MCF 10A (cell line): Measurements from ENCODE around the gene SBF2. TPM values are rescaled to one million over a fixed set of nuclear protein-coding genes. Genes with fewer than 3 reads are reported as not detected.

ENCODE experiments used
- BruUV-seq: library from RNA; stranded (reverse); fragments of 400-500 nt; replicated peaks from 2 replicates; lab custom pipeline; 2021; lab: Mats Ljungman, UMichigan
- CTCF ChIA-PET: fragments of 300-600 bp; sonication (Branson Sonifier 250); formaldehyde crosslinking; extraction: SDS; loops from one replicate; lab custom pipeline; 2021; ENCODE audit warnings: antibody characterized with exemption, inconsistent platforms; lab: Yijun Ruan, JAX
- POLR2A ChIA-PET: fragments of 300-600, 350-650 bp; sonication (Branson Sonifier 250); formaldehyde crosslinking; extraction: SDS; loops from one replicate; lab custom pipeline; 2020; ENCODE audit warnings: antibody characterized with exemption, inconsistent platforms; lab: Yijun Ruan, JAX
- DNase-seq: peaks from one replicate; pipeline ENCODE4 v3.0.0-alpha.2; 2018; ENCODE audit not compliant: unreplicated experiment
- H3K27ac Mint-ChIP-seq: one replicate; pipeline ENCODE4 v1.8.0; 2022; ENCODE audit warnings: mild to moderate bottlenecking, low read depth, mixed read lengths; ENCODE audit not compliant: unreplicated experiment
- H3K27me3 Mint-ChIP-seq: one replicate; pipeline ENCODE4 v1.8.0; 2022; ENCODE audit warnings: mixed read lengths; ENCODE audit not compliant: insufficient read depth, unreplicated experiment
- H3K36me3 Mint-ChIP-seq: one replicate; pipeline ENCODE4 v1.8.0; 2022; ENCODE audit warnings: mild to moderate bottlenecking, moderate library complexity, mixed read lengths; ENCODE audit not compliant: insufficient read depth, unreplicated experiment
- H3K4me1 Mint-ChIP-seq: one replicate; pipeline ENCODE4 v1.8.0; 2022; ENCODE audit warnings: mixed read lengths; ENCODE audit not compliant: insufficient read depth, unreplicated experiment
- H3K4me3 Mint-ChIP-seq: one replicate; pipeline ENCODE4 v1.8.0; 2022; ENCODE audit warnings: mild to moderate bottlenecking, moderate library complexity, mixed read lengths; ENCODE audit not compliant: unreplicated experiment
- H3K9me3 Mint-ChIP-seq: one replicate; pipeline ENCODE4 v1.8.0; 2022; ENCODE audit warnings: mixed read lengths; ENCODE audit not compliant: unreplicated experiment
- intact Hi-C: fragments of 100-400 bp; cut with micrococcal nuclease; formaldehyde crosslinking; loops from 2 replicates; pipeline ENCODE4 v1.14.1; 2022
- total RNA-seq: library from RNA; stranded (reverse); gene quantifications from 2 replicates; pipeline ENCODE4 v1.2.3, GENCODE V29; 2022
- TF ChIP-seq, protein P1 (sequence below): fragments of 200-600 bp; IDR thresholded peaks from one replicate; pipeline ENCODE4 v1.8.0; 2022; ENCODE audit warnings: antibody characterized with exemption, mild to moderate bottlenecking; ENCODE audit not compliant: unreplicated experiment

The SBF2 gene
- total RNA-seq, 1 experiment from 2014 or later, result 28.3 TPM

GRCh38 chr11:10225553-10225952, 68.5 kb downstream of the SBF2 start:
- no peaks in the 10 kb centered on the region for H3K4me1 Mint-ChIP-seq
- ChIA-PET POLR2A (interaction anchor here (0.7 to 1.1 kb wide), 2 partner anchors 9 to 15 kb away, joined by 4 read pairs; no protein-coding TSS in a partner anchor), CTCF (no interaction called here)
- no peak overlapping the region for H3K27ac Mint-ChIP-seq
- intact Hi-C loops, result no loop called here
- peaks cover 6% of the 10 kb centered on the region for H3K36me3 Mint-ChIP-seq
- no TSS peak for BruUV-seq
- TF ChIP-seq, protein P1, sequence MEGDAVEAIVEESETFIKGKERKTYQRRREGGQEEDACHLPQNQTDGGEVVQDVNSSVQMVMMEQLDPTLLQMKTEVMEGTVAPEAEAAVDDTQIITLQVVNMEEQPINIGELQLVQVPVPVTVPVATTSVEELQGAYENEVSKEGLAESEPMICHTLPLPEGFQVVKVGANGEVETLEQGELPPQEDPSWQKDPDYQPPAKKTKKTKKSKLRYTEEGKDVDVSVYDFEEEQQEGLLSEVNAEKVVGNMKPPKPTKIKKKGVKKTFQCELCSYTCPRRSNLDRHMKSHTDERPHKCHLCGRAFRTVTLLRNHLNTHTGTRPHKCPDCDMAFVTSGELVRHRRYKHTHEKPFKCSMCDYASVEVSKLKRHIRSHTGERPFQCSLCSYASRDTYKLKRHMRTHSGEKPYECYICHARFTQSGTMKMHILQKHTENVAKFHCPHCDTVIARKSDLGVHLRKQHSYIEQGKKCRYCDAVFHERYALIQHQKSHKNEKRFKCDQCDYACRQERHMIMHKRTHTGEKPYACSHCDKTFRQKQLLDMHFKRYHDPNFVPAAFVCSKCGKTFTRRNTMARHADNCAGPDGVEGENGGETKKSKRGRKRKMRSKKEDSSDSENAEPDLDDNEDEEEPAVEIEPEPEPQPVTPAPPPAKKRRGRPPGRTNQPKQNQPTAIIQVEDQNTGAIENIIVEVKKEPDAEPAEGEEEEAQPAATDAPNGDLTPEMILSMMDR, result no peak
- DNase-seq, result no peak
- no peak overlapping the region for H3K4me3 Mint-ChIP-seq
- H3K9me3 Mint-ChIP-seq, result peaks cover 12% of the 10 kb centered on the region
- no peaks in the 10 kb centered on the region for H3K27me3 Mint-ChIP-seq

DNA sequence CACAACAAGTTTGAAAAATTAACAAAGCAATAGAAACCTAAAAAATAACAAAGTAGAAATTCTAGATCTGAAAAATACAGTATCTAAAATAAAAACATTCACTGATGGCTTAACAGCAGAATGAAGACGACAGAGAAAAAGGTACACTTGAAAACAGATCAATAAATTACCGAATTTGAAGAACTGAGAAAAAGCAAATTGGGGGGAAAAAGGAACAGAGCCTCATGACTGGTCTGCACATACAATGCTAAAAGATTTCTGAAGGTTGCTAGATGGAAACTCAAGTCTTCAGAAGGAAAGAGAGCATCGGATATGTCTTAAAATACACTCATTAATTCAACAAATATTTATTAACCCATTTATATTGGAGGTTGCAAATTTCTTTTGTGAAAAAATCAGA, 71.6 kb downstream of the SBF2 start:
- BruUV-seq, result no TSS peak
- ChIA-PET CTCF (interaction anchor here (1.7 kb wide), 1 partner anchor 19 kb away, joined by 5 read pairs; no protein-coding TSS in a partner anchor), POLR2A (interaction anchor here (1.0 to 1.3 kb wide), 3 partner anchors 10 to 81 kb away, joined by 3 to 5 read pairs (median 4); no protein-coding TSS in a partner anchor)
- Mint-ChIP-seq H3K36me3 (peaks cover 6% of the 10 kb centered on the region), H3K9me3 (peaks cover 17% of the 10 kb centered on the region), H3K27ac (no peak overlapping the region), H3K4me3 (no peak overlapping the region), H3K27me3 (no peaks in the 10 kb centered on the region), H3K4me1 (no peaks in the 10 kb centered on the region)
- TF ChIP-seq, protein P1, result no peak
- DNase-seq, result no peak
- intact Hi-C loops, result no loop called here

GRCh38 chr11:10221342-10221741, 72.7 kb downstream of the SBF2 start:
- H3K27me3 Mint-ChIP-seq, result no peaks in the 10 kb centered on the region
- TF ChIP-seq, protein P1, result no peak
- H3K4me1 Mint-ChIP-seq, result no peaks in the 10 kb centered on the region
- DNase-seq, result no peak
- no peak overlapping the region for H3K27ac Mint-ChIP-seq
- ChIA-PET POLR2A (interaction anchor here (0.7 to 1.9 kb wide), 3 partner anchors 10 to 96 kb away, joined by 3 to 4 read pairs (median 3); no protein-coding TSS in a partner anchor), CTCF (interaction anchor here (0.6 to 1.2 kb wide), 5 partner anchors 12 to 82 kb away, joined by 3 to 10 read pairs (median 4); no protein-coding TSS in a partner anchor)
- H3K36me3 Mint-ChIP-seq, result peaks cover 6% of the 10 kb centered on the region
- peaks cover 17% of the 10 kb centered on the region for H3K9me3 Mint-ChIP-seq
- no peak overlapping the region for H3K4me3 Mint-ChIP-seq
- no TSS peak for BruUV-seq
- intact Hi-C loops, result no loop called here

GRCh38 chr11:10211470-10211869, 82.5 kb downstream of the SBF2 start:
- H3K4me1 Mint-ChIP-seq, result no peaks in the 10 kb centered on the region
- intact Hi-C loops, result no loop called here
- no peaks in the 10 kb centered on the region for H3K27me3 Mint-ChIP-seq
- TF ChIP-seq, protein P1, result no peak
- no peak overlapping the region for H3K4me3 Mint-ChIP-seq
- no peak overlapping the region for H3K27ac Mint-ChIP-seq
- ChIA-PET CTCF (interaction anchor here (1.3 to 3.7 kb wide), 3 partner anchors 12 to 96 kb away, joined by 5 to 13 read pairs (median 8); no protein-coding TSS in a partner anchor), POLR2A (interaction anchor here (1.1 to 6.3 kb wide), 2 partner anchors 10 to 94 kb away, joined by 3 to 141 read pairs; partner anchors contain the start of gene ADM)
- no peak for DNase-seq
- no peaks in the 10 kb centered on the region for H3K9me3 Mint-ChIP-seq
- no peaks in the 10 kb centered on the region for H3K36me3 Mint-ChIP-seq
- no TSS peak for BruUV-seq
